HCT116 (cell line): Measurements from ENCODE around the gene ABCC1. TPM values are rescaled to one million over a fixed set of nuclear protein-coding genes. Genes with fewer than 3 reads are reported as not detected.
"Not testable (repeated sequence)": the region's sequence is repeated elsewhere in the genome, so short reads cannot be mapped to it uniquely, and the experiment has no call there.

Experiments
- ATAC-seq: fragments of 200-7000 bp; cut with Tn5 transposase; 2 replicates; pipeline ENCODE4 v1.9.1; 2020; ENCODE audit warnings: mild to moderate bottlenecking, moderate library complexity
- BruUV-seq: library from RNA; stranded (reverse); fragments of 400-500 nt; replicated peaks from 2 replicates; lab custom pipeline; 2021; lab: Mats Ljungman, UMichigan
- CTCF ChIA-PET: fragments of 300-600 bp; sonication (Branson Sonifier 250); formaldehyde crosslinking; loops from one replicate; lab custom pipeline; 2021; ENCODE audit warnings: antibody characterized with exemption; lab: Charles Lee
- POLR2A ChIA-PET: fragments of 300-600, 350-600 bp; sonication (Branson Sonifier 250); formaldehyde crosslinking; loops from one replicate; lab custom pipeline; 2021; ENCODE audit warnings: antibody characterized with exemption; lab: Charles Lee
- RAD21 ChIA-PET, 2 experiments: fragments of 300-600 bp; sonication (Branson Sonifier 250); formaldehyde crosslinking; loops; one replicate each; lab custom pipeline; 2023; ENCODE audit warnings: low total read pairs in 2 of 2; ENCODE audit not compliant: uncharacterized antibody in 2 of 2, unreplicated experiment in 2 of 2, low non-redundant PET in 1 of 2; lab: Charles Lee
- DNase-seq: peaks from one replicate; pipeline ENCODE4 v3.0.0-alpha.2; 2010; ENCODE audit warnings: low read depth, low spot score
- H2AFZ ChIP-seq: fragments of 200-600 bp; shearing (Covaris generic), sonication (generic); 2 replicates; pipeline ENCODE4 v1.6.1; 2017; ENCODE audit warnings: low read depth, mixed run types, mixed read lengths, antibody characterized with exemption, low read length; ENCODE audit not compliant: poor library complexity, severe bottlenecking
- H3K27ac ChIP-seq: 2 replicates; pipeline ENCODE4 v1.5.1; 2012; ENCODE audit warnings: low read depth, low read length
- H3K27me3 ChIP-seq: fragments of 200-600 bp; sonication (generic); 2 replicates; pipeline ENCODE4 v1.6.1; 2016; ENCODE audit warnings: mixed run types, low read length, mixed read lengths; ENCODE audit not compliant: insufficient read depth
- H3K36me3 ChIP-seq, 2 experiments: fragments of 200-500 bp in 1 of 2; fragments of 200-600 bp in 1 of 2; sonication (Bioruptor generic) in 1 of 2; sonication (generic) in 1 of 2; 2 replicates each; pipeline versions ENCODE4 v1.5.1 to v1.6.1; 2014 to 2016; ENCODE audit warnings: low read length in 2 of 2, inconsistent platforms in 1 of 2, mixed read lengths in 1 of 2, mixed run types in 1 of 2; ENCODE audit not compliant: insufficient read depth in 2 of 2, control insufficient read depth in 1 of 2
- H3K4me1 ChIP-seq, 2 experiments: fragments of 200-600 bp in 1 of 2; sonication (generic) in 1 of 2; 2 replicates each; pipeline versions ENCODE4 v1.5.1 to v1.6.1; 2012 to 2017; ENCODE audit warnings: low read length in 2 of 2, inconsistent platforms in 1 of 2, mild to moderate bottlenecking in 1 of 2, mixed read lengths in 1 of 2, mixed run types in 1 of 2, moderate library complexity in 1 of 2; ENCODE audit not compliant: insufficient read depth in 2 of 2, control insufficient read depth in 1 of 2
- H3K4me2 ChIP-seq: fragments of 200-600 bp; sonication (generic); 2 replicates; pipeline ENCODE4 v1.6.1; 2017; ENCODE audit warnings: mixed run types, low read length, mixed read lengths
- H3K4me3 ChIP-seq, 2 experiments: fragments of 200-600 bp in 1 of 2; sonication (generic) in 1 of 2; replicated peaks in 1 of 2; 2 replicates each; pipeline ENCODE4 v1.5.1; 2011 to 2016; ENCODE audit warnings: low read length in 2 of 2, control low read depth in 1 of 2, low read depth in 1 of 2, mild to moderate bottlenecking in 1 of 2, mixed read lengths in 1 of 2, mixed run types in 1 of 2
- H3K79me2 ChIP-seq: fragments of 200-600 bp; sonication (generic); 2 replicates; pipeline ENCODE4 v1.6.1; 2017; ENCODE audit warnings: mild to moderate bottlenecking, mixed run types, low read length, moderate library complexity, mixed read lengths; ENCODE audit not compliant: insufficient read depth
- H3K9ac ChIP-seq: fragments of 200-600 bp; sonication (generic); 2 replicates; pipeline ENCODE4 v1.6.1; 2016; ENCODE audit warnings: low read length, mixed read lengths
- H3K9me2 ChIP-seq: fragments of 200-600 bp; sonication (generic), shearing (Covaris generic); 2 replicates; pipeline ENCODE4 v1.6.1; 2017; ENCODE audit warnings: mixed run types, mild to moderate bottlenecking, moderate library complexity; ENCODE audit not compliant: insufficient read depth
- H3K9me3 ChIP-seq, 2 experiments: fragments of 200-500 bp in 1 of 2; fragments of 200-600 bp in 1 of 2; sonication (Bioruptor generic) in 1 of 2; sonication (generic) in 1 of 2; 2 replicates each; pipeline ENCODE4 v1.6.1; 2014 to 2017; ENCODE audit warnings: low read length in 2 of 2, mixed read lengths in 2 of 2, inconsistent platforms in 1 of 2, low read depth in 1 of 2, mild to moderate bottlenecking in 1 of 2, mixed run types in 1 of 2, moderate library complexity in 1 of 2; ENCODE audit not compliant: control insufficient read depth in 1 of 2, insufficient read depth in 1 of 2
- H4K20me1 ChIP-seq: fragments of 200-600 bp; sonication (generic), shearing (Covaris generic); 2 replicates; pipeline ENCODE4 v1.6.1; 2017; ENCODE audit warnings: mixed run types, mild to moderate bottlenecking, moderate library complexity; ENCODE audit not compliant: insufficient read depth
- CBX3 ChIP-seq: IDR thresholded peaks from 2 replicates; pipeline ENCODE4 v1.6.1; 2012; ENCODE audit warnings: low read depth
- EGR1 ChIP-seq: IDR thresholded peaks from 2 replicates; pipeline ENCODE4 v1.6.1; 2012; ENCODE audit warnings: low read depth
- ELF1 ChIP-seq: IDR thresholded peaks from 2 replicates; pipeline ENCODE4 v1.6.1; 2012; ENCODE audit warnings: low read depth, borderline replicate concordance
- EZH2 ChIP-seq: fragments of 200-600 bp; sonication (generic); IDR thresholded peaks from 2 replicates; pipeline ENCODE4 v1.6.1; 2017; ENCODE audit warnings: antibody characterized with exemption, mixed run types
- EZH2phosphoT487 ChIP-seq: fragments of 200-600 bp; IDR thresholded peaks from 2 replicates; pipeline ENCODE4 v1.6.1; 2018; ENCODE audit warnings: antibody characterized with exemption, borderline replicate concordance
- FOSL1 ChIP-seq: IDR thresholded peaks from 2 replicates; pipeline ENCODE4 v1.6.1; 2012; ENCODE audit warnings: low read depth
- POLR2AphosphoS5 ChIP-seq: IDR thresholded peaks from 2 replicates; pipeline ENCODE4 v1.6.1; 2011; ENCODE audit warnings: mild to moderate bottlenecking, low read depth, low read length, moderate library complexity
- SIN3A ChIP-seq: IDR thresholded peaks from 2 replicates; pipeline ENCODE4 v1.6.1; 2012; ENCODE audit warnings: low read depth
- SP1 ChIP-seq: IDR thresholded peaks from 2 replicates; pipeline ENCODE4 v1.6.1; 2012; ENCODE audit warnings: low read depth
- SRF ChIP-seq: IDR thresholded peaks from 2 replicates; pipeline ENCODE4 v1.6.1; 2012; ENCODE audit warnings: low read depth
- YY1 ChIP-seq: IDR thresholded peaks from 2 replicates; pipeline ENCODE4 v1.6.1; 2011; ENCODE audit warnings: low read length, low read depth, moderate library complexity, mild to moderate bottlenecking; ENCODE audit not compliant: insufficient replicate concordance; ENCODE audit errors: extremely low read depth
- ZFX ChIP-seq: fragments of 450-650 bp; IDR thresholded peaks from 2 replicates; pipeline ENCODE4 v1.6.1; 2017
- ZNF274 ChIP-seq: fragments of 200-500 bp; sonication (Bioruptor generic); IDR thresholded peaks from 2 replicates; pipeline ENCODE4 v1.6.1; 2014; ENCODE audit warnings: mild to moderate bottlenecking, low read depth, low read length, inconsistent platforms
- intact Hi-C: fragments of 100-400 bp; cut with micrococcal nuclease; formaldehyde crosslinking; loops from 2 replicates; pipeline ENCODE4 v1.10.0; 2022
- total RNA-seq: library from RNA; stranded (reverse); gene quantifications from one replicate; pipeline ENCODE4 v1.2.1, GENCODE V29; 2021; ENCODE audit not compliant: unreplicated experiment
- TF ChIP-seq, protein P1 (sequence below), 3 experiments: fragments of 200-600 bp in 1 of 3; sonication (generic) in 1 of 3; IDR thresholded peaks in 2 of 3; conservative IDR thresholded peaks in 1 of 3; 2 replicates each; pipeline ENCODE4 v1.5.1; 2012 to 2017; ENCODE audit warnings: low read depth in 2 of 3, low read length in 2 of 3, antibody characterized with exemption in 1 of 3, borderline replicate concordance in 1 of 3, control low read depth in 1 of 3, mild to moderate bottlenecking in 1 of 3, mixed read lengths in 1 of 3, mixed run types in 1 of 3, moderate library complexity in 1 of 3; ENCODE audit not compliant: insufficient read depth in 1 of 3
- TF ChIP-seq, protein P2 (sequence below): IDR thresholded peaks from 2 replicates; pipeline ENCODE4 v1.6.1; 2011; ENCODE audit warnings: mild to moderate bottlenecking, low read length, moderate library complexity; ENCODE audit not compliant: insufficient replicate concordance; ENCODE audit errors: extremely low read depth
- TF ChIP-seq, protein P3 (sequence below): IDR thresholded peaks from 2 replicates; pipeline ENCODE4 v1.6.1; 2012

Gene ABCC1
- total RNA-seq, 1 experiment from 2014 or later: 61.9 TPM

- H3K9me2 ChIP-seq, H2AFZ ChIP-seq, H3K27ac ChIP-seq, H3K4me1 ChIP-seq, H3K79me2 ChIP-seq, CTCF ChIA-PET, H3K4me2 ChIP-seq, H3K9me3 ChIP-seq, ATAC-seq, H3K27me3 ChIP-seq, intact Hi-C loops, H3K9ac ChIP-seq, POLR2A ChIA-PET, RAD21 ChIA-PET, H3K36me3 ChIP-seq, DNase-seq, H3K4me3 ChIP-seq, BruUV-seq, H4K20me1 ChIP-seq: not testable (repeated sequence)
Measured at GRCh38 chr16:16153000-16153399, 203.6 kb downstream of the ABCC1 start.

DNA sequence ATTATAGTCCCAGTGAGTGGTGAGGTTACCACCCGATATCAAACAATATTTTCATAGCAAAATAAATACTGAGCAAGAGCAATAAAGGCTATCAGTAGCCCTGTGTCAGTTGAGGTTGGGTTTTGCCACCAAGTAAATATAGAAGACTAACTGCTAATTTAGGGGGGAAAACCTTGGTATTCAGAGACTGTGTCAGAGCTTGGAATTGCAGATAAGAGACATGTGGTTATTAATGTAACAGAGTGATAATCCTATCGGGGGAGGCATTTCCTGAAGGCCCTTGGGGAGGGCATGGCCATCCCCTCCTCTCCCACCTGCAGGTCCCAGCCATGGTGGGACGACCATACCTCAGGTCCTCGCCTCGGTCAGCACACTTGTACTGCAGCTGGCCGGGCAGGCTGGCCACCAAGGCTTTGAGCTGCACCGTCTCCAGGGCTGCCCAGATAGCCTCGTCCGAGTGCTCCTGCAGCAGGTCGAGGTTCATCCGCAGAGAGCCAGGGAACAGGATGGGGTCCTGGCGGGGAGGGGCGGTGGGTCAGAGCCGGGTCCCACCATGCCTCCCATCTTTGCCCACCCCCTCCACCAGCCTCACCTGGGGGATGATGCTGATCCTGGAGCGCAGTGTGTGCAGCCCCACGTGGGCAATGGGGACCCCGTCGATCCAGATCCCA lies 205.0 kb downstream of the ABCC1 start:
- H3K9me3 ChIP-seq: no peaks in the 10 kb centered on the region
- no peaks in the 10 kb centered on the region for H3K79me2 ChIP-seq
- no peaks in the 10 kb centered on the region for H4K20me1 ChIP-seq
- no TSS peak for BruUV-seq
- RAD21 ChIA-PET: no interaction called here
- DNase-seq (no peak), ATAC-seq (no peak)
- POLR2A ChIA-PET: no interaction called here
- no peaks in the 10 kb centered on the region for H3K9me2 ChIP-seq
- CTCF ChIA-PET: no interaction called here
- no peaks in the 10 kb centered on the region for H3K27me3 ChIP-seq
- H3K36me3 ChIP-seq: no peaks in the 10 kb centered on the region
- no peak overlapping the region for H2AFZ ChIP-seq
- no peak overlapping the region for H3K4me3 ChIP-seq
- H3K4me2 ChIP-seq: no peak overlapping the region
- TF ChIP-seq ZNF274 (no peak), FOSL1 (no peak), POLR2AphosphoS5 (no peak), CBX3 (no peak), SRF (no peak), YY1 (no peak), EZH2phosphoT487 (no peak), ZFX (no peak), EGR1 (no peak), SP1 (no peak), EZH2 (no peak), SIN3A (no peak), ELF1 (no peak)
- TF ChIP-seq, protein P1, sequence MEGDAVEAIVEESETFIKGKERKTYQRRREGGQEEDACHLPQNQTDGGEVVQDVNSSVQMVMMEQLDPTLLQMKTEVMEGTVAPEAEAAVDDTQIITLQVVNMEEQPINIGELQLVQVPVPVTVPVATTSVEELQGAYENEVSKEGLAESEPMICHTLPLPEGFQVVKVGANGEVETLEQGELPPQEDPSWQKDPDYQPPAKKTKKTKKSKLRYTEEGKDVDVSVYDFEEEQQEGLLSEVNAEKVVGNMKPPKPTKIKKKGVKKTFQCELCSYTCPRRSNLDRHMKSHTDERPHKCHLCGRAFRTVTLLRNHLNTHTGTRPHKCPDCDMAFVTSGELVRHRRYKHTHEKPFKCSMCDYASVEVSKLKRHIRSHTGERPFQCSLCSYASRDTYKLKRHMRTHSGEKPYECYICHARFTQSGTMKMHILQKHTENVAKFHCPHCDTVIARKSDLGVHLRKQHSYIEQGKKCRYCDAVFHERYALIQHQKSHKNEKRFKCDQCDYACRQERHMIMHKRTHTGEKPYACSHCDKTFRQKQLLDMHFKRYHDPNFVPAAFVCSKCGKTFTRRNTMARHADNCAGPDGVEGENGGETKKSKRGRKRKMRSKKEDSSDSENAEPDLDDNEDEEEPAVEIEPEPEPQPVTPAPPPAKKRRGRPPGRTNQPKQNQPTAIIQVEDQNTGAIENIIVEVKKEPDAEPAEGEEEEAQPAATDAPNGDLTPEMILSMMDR (IDR thresholded peaks at IDR 0.05 in 2 of 3, conservative IDR thresholded peaks at IDR 0.05 in 1 of 3; ENCODE audit: borderline replicate concordance in 1 of 3, insufficient read depth in 1 of 3, low read depth in 2 of 3, low read length in 2 of 3): no peak
- TF ChIP-seq, protein P2, sequence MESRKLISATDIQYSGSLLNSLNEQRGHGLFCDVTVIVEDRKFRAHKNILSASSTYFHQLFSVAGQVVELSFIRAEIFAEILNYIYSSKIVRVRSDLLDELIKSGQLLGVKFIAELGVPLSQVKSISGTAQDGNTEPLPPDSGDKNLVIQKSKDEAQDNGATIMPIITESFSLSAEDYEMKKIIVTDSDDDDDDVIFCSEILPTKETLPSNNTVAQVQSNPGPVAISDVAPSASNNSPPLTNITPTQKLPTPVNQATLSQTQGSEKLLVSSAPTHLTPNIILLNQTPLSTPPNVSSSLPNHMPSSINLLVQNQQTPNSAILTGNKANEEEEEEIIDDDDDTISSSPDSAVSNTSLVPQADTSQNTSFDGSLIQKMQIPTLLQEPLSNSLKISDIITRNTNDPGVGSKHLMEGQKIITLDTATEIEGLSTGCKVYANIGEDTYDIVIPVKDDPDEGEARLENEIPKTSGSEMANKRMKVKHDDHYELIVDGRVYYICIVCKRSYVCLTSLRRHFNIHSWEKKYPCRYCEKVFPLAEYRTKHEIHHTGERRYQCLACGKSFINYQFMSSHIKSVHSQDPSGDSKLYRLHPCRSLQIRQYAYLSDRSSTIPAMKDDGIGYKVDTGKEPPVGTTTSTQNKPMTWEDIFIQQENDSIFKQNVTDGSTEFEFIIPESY: no peak
- TF ChIP-seq, protein P3, sequence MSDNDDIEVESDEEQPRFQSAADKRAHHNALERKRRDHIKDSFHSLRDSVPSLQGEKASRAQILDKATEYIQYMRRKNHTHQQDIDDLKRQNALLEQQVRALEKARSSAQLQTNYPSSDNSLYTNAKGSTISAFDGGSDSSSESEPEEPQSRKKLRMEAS: no peak
- TF ChIP-seq, all 23 proteins: peak for 0
- intact Hi-C loops: no loop called here
- H3K4me1 ChIP-seq: no peaks in the 10 kb centered on the region
- H3K9ac ChIP-seq: no peak overlapping the region
- no peak overlapping the region for H3K27ac ChIP-seq
